ENCODE data around the gene TBC1D2.
"Not testable (repeated sequence)": the region's sequence is repeated elsewhere in the genome, so short reads cannot be mapped to it uniquely, and the experiment has no call there.

Gene TBC1D2

DNA sequence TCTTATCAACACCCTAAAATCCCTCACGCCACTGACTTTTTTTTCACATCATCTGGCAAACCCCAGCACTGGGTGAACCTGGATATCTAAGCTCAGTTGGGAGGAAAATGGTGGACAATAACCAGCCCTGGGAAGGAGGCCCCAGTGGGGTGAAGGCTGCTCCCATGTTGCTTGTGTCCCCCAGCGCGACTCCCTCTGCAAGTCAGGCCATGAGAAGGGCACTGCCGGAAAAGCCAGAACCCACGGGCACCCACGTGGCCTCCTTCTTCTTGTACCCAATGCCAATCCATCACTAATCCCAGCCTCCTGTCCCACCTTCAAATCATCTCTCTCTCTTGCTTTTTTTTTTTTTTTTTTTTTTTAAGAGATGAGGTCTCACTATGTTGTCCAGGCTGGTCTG is 74.5 kb downstream of the TBC1D2 start:
- no peak for DNase-seq (ENCODE audit: low read depth)
- in situ Hi-C loops (cut with HindIII; ENCODE audit: low sequenced_read_pairs), result no loop called here
- H3K4me3 ChIP-seq (ENCODE audit: low read depth, low read length), result no peak overlapping the region
- TF ChIP-seq, protein P1, sequence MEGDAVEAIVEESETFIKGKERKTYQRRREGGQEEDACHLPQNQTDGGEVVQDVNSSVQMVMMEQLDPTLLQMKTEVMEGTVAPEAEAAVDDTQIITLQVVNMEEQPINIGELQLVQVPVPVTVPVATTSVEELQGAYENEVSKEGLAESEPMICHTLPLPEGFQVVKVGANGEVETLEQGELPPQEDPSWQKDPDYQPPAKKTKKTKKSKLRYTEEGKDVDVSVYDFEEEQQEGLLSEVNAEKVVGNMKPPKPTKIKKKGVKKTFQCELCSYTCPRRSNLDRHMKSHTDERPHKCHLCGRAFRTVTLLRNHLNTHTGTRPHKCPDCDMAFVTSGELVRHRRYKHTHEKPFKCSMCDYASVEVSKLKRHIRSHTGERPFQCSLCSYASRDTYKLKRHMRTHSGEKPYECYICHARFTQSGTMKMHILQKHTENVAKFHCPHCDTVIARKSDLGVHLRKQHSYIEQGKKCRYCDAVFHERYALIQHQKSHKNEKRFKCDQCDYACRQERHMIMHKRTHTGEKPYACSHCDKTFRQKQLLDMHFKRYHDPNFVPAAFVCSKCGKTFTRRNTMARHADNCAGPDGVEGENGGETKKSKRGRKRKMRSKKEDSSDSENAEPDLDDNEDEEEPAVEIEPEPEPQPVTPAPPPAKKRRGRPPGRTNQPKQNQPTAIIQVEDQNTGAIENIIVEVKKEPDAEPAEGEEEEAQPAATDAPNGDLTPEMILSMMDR (IDR thresholded peaks at IDR 0.05; ENCODE audit: low read depth, low read length, missing control alignments), result no peak

- TF ChIP-seq, protein P1 (IDR thresholded peaks at IDR 0.05; ENCODE audit: low read depth, low read length, missing control alignments), result no peak
- in situ Hi-C loops (cut with HindIII; ENCODE audit: low sequenced_read_pairs), result no loop called here
- DNase-seq (ENCODE audit: low read depth), result no peak
- H3K4me3 ChIP-seq (ENCODE audit: low read depth, low read length), result no peak overlapping the region
These were observed 76.3 kb downstream of the TBC1D2 start for GRCh38 chr9:98178874-98179850.

- TF ChIP-seq, protein P1 (IDR thresholded peaks at IDR 0.05; ENCODE audit: low read depth, low read length, missing control alignments), result no peak
- no peak for DNase-seq (ENCODE audit: low read depth)
- no peak overlapping the region for H3K4me3 ChIP-seq (ENCODE audit: low read depth, low read length)
- in situ Hi-C loops (cut with HindIII; ENCODE audit: low sequenced_read_pairs), result no loop called here
These were observed 78.8 kb downstream of the TBC1D2 start for GRCh38 chr9:98176391-98177259.

DNA sequence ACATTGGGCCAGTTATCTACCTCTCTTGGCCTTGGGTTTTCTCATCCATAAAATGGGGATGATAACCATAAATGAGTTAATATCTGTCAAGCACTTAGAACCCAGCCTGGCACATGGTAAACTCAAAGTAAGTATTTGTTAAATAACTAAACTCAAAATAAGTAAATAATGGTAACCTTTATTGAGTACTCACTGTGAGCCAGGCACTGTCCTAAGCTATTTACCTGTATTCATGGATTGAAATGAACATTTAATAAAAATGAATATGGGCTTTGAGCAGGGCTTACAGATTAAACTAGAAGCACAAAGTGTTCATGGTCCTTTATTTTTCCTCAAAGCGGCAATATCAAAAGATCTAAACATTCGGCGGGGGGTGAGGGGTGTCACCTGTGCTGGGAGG is 79.7 kb downstream of the TBC1D2 start:
- DNase-seq (ENCODE audit: low read depth), result no peak
- no peak overlapping the region for H3K4me3 ChIP-seq (ENCODE audit: low read depth, low read length)
- in situ Hi-C loops (cut with HindIII; ENCODE audit: low sequenced_read_pairs), result no loop called here
- TF ChIP-seq, protein P1 (IDR thresholded peaks at IDR 0.05; ENCODE audit: low read depth, low read length, missing control alignments), result no peak

GRCh38 chr9:98175028-98175569 is 80.3 kb downstream of the TBC1D2 start:
- no peak overlapping the region for H3K4me3 ChIP-seq (ENCODE audit: low read depth, low read length)
- in situ Hi-C loops (cut with HindIII; ENCODE audit: low sequenced_read_pairs), result no loop called here
- no peak for DNase-seq (ENCODE audit: low read depth)
- TF ChIP-seq, protein P1 (IDR thresholded peaks at IDR 0.05; ENCODE audit: low read depth, low read length, missing control alignments), result no peak

DNA sequence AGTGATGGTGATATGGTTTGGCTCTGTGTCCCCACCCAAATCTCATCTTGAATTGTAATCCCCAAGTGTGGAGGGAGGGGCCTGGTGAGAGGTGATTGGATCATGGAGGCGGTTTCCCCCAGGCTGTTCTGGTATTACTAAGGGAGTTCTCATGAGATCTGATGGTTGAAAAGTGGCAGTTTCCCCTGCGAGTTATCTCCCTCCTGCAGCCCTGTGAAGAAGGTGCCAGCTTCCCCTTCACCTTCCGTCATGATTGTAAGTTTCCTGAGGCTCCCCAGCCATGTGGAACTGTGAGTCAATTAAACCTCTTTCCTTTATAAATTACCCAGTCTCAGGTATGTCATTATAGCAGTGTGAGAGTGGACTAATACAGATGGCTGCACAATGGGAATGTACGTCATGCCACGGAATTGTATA is 80.9 kb downstream of the TBC1D2 start:
- in situ Hi-C loops (cut with HindIII; ENCODE audit: low sequenced_read_pairs); DNase-seq (ENCODE audit: low read depth); H3K4me3 ChIP-seq (ENCODE audit: low read depth, low read length): not testable (repeated sequence)
